HG02938 (cell line): Measurements from ENCODE around the gene NCOA4.
"Not testable (repeated sequence)": the region's sequence is repeated elsewhere in the genome, so short reads cannot be mapped to it uniquely, and the experiment has no call there.

ENCODE experiments used
- ATAC-seq: cut with Tn5 transposase; IDR thresholded peaks from one replicate; pipeline ENCODE4 v1.9.1; 2021; ENCODE audit warnings: mild to moderate bottlenecking, moderate library complexity; ENCODE audit not compliant: unreplicated experiment

The NCOA4 gene

DNA sequence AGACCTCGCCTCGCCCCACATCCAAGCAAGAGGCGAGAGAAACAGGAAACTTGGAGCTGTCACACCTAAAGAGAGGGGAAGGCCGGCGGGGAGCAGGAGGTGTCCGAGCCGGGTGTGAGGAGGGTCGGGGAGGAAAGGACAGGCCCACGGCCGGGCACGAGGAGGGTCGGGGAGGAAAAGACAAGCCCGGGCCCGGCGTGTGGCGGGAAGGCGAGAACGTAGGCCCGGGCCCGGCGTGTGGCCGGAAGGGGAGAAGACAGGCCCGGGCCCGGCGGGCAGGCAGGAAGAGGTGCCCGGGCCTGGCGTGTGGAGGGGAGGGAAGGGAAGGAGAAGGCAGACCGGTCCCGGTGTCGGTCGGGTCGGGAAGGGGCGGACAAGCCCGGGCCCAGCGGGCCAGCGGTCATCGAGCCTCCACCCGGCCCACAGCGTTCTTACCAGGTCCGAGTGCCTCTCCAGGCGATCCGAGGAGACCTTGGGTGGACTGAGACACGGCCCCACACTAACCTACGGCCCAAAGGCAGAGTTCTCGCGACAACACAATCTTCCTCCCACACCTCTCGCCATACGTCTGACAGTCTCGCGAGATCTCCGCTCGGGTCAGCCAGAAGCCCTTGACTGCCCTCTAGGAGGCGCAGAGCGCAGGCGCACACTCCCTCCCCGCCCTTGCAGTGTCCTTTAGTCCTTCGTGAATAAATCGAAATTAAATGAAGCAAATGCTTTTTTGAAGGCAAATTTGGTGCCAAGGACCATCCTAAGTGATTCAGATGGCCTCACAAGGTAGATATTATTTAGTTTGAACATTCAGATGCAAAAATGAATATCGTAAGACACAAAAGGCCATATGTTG lies at the start of gene NCOA4:
TSS of gene NCOA4 (minus strand) at position 533 of the 847 bp plus-strand sequence. CDS start 13,943 bp downstream, outside the sequence.
- peak; percentile 98 for ATAC-seq

DNA sequence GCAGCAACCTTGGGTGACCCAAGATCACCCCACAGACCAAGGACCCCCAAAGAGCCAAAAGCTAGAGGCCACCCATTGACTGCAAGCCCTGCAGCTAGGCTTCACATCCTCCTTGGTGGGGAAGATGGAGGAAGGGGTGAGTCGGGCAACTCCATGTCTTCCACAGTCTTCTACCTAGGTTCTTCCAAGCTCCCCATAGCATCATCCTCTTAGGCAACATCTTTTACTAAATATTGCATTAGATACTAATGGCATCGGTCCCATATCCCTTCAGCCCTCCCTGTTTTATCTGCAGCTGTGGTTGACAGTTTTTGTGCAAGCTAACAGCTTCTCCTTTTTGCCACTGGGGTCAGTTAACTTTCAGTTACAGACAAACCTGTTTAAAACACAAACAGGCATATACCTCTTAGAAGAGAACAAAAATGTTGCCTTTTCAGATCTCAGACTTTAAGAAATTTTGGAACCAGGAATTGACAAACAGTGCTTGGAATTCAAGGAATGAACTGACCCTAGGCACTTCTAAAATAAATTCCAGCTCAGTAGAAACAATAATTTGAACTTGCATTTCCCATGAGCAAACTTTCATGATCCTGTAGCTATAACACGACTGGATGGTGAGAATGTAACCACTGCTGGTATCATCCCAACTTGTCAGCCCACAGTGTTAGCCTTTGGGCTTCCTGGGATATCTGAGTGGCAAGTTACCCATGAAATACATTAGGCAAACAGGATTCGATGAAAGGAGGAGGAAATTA lies 49.6 kb upstream of the NCOA4 start:
- ATAC-seq, result no peak

DNA sequence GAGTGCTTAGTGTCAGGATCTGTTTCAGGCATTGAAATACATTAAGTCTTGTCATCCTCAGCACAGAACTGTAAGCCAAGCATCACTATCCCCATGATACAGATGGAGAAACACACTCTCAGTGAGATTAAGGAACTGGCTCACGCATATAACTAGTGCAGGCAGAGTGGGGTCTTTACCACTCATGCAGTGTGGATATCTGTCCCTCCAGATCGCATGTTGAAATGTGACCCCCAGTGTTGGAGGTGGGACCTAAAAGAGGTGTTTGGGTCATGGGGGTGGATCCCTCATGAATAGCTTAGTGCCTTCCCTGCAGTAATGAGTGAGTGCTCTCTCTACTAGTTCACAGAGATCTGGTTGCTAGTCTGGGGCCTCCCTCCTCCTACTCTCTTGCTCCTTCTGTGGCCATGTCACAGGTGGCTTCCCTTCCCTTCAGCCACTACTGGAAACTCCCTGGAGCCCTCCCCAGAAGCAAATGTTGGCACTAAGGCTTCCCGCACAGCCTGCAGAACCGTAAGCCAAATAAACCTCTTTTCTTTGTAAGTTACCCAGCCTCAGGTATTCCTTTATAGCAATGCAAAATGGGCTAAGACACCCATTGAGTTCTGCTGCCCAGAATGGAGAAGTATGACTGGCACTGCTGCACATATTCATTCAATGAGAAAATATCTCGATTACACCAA lies 47.4 kb upstream of the NCOA4 start:
- ATAC-seq, result no peak

DNA sequence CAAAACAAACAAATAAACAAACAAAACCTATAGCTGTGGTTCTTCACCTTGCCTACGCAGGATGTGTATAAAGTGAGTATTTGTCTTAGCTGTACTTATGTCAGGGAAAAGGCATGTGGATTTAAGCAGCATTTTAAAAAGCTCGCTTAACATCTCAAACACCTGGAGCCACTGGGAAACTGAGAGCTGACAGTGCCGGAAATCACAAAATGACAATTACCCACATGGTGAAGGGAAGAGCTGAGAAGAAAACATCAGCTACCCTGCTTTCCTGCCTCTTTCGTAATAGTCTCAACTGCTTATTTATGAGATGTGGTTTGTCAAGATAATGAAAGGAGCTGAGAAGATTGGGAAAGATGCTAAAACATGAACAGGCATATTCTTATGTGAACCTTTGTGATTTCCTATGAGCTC lies 46.7 kb upstream of the NCOA4 start:
- ATAC-seq, result no peak

DNA sequence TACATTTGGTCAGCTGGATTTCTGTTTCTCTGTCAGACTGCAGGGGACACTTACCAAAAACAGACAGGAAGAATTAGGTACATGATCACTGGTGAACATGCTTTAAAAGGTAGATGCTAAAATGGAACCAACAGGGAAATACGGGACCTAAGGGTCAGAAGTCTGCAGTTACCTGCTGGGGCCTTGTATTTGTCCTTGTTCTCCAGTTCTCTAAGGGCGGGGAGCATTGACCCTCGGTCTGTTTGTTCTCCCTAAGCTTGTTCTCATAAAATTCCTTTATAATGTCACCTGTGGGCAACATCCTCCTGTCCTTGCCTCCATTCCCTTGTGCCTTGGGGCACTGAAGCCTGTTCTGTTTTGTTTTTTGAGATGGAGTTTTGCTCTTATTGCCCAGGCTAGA lies 45.4 kb upstream of the NCOA4 start:
- ATAC-seq, result no peak

DNA sequence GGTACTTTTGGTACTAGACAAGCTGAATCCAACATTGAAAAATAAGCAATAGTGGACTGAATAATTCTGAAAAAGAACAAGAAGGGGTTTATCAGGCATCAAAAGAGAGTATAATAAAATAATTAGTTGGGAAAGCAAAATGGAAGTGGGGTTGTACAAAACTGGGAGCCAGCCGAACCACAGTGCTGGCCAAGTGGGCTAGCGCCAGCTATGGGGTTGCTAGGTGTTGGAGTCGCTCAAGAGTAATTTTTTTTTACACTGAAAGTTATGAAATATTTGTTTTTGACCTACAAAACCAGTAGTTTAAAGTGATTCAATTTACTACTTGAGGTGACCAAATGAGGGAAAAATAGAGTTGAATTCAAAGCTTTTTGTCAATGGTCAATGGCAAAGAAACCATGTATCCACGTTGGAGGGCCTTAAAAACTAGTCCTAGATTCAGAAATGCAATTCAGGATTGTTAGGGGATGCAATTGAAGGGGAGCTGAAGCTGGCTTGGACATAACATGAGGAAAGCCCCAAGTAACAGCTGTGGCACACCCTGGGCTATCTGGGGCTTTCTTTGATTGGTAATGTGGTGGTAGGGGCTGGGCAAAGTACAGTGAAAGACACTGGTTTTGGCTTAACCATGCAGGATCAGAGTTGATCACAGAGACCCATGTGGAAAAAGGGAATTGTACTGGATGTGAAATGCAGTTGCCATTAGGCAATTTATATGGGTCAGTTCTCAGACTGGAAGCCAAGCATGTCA lies 43.9 kb upstream of the NCOA4 start:
- no peak for ATAC-seq

DNA sequence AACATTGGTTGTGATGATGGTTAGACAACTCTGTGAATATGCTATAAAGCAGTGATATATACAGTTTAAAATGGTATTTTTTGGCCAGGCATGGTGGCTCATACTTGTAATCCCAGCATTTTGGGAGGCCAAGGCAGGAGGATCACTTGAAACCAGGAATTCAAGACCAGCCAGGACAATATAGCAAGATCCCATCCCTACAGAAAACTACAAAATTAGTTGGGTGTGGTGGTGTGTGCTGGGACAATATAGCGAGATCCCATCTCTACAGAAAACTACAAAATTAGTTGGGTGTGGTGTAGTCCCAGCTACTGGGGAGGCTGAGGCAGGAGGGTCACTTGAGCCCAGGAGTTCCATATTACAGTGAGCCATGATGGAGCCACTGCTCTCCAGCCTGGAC lies 43.1 kb upstream of the NCOA4 start:
- ATAC-seq, result no peak

DNA sequence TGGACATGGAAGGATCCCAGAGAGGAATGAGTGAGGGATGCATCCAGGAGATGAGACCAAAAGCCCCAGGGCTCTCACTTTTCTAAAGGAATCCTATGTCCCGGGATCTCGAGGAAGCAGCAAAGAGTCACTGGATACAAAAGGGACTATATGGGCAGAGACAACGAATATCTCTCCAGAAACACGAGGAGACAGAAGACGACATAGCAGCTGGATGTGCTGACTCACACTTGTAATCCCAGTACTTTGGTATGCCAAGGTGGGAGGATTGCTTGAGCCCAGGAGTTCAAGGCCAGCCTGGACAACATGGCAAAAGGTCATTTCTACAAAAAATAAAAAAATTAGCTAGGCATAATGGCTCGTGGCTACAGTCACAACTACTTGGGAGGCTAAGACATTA lies 40.3 kb upstream of the NCOA4 start:
- no peak for ATAC-seq

DNA sequence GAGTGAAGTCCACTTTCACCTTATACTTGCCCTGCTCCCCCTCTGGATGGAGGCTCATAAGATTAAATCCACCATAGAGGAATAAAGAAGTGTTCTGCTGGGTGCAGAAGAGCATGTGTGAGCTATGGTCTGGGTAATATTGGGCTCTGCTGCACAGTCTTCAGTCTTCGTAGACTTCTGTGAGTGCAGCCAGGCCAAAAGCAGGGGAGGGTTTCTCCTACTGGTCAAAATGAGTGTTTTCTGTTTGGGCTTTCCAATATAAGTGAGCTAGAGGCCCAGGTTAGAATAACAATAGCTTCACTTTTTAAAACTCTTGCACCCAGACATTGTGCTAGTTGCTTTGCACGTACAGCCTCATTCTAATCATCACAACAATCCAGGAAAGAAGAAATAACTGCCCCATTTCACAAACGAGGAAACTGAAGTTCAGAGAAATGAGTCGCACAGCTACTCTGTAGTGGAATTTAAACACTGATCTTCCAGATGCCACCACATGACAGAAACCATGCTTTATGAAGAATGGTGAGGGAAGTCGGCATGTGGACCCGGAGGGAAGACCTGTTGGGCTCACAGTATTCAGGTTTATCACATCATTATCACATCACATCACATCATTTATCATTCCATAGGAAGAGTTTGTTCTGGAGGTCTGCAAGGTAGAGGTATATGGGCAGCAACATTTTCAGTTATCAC lies 39.5 kb upstream of the NCOA4 start:
- ATAC-seq, result no peak

DNA sequence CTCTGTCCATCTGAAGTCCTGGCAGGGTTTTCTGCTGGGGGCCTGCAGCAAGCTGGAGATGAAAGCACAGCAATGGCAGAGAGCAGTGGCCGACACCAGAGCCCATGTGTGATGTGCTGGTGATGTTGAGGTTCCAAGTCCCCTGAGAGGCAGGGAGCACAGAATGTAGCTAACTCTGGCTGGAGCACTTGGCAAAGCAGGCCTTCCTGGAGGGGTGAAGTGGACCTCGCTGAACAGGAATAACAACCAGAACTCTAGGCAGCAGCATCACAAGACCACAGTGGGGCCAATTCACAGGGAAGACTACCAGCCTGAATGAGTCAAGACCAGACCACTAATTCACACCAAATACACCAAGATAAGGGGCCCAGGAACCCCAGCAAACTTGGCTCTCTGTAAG lies 38.5 kb upstream of the NCOA4 start:
- ATAC-seq, result no peak

DNA sequence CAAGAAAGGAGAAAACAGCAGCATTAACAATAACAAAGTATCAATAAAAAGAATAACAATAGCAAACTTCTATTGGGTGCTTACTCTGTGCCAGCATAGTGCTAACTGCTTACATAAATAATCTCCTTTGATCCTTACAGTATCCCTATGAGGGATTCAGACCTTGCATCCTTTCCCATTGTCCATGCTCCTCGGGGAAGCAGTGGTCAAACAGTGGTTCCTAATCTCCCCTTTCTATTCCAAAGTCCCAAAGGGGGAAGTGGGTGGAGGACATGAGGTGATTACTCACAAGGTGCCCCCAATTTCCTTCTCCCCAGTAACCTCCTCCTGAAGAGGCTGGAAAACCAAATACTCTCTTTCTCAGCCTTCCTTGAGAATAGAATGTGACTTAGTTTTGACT lies 37.7 kb upstream of the NCOA4 start:
- ATAC-seq, result no peak

DNA sequence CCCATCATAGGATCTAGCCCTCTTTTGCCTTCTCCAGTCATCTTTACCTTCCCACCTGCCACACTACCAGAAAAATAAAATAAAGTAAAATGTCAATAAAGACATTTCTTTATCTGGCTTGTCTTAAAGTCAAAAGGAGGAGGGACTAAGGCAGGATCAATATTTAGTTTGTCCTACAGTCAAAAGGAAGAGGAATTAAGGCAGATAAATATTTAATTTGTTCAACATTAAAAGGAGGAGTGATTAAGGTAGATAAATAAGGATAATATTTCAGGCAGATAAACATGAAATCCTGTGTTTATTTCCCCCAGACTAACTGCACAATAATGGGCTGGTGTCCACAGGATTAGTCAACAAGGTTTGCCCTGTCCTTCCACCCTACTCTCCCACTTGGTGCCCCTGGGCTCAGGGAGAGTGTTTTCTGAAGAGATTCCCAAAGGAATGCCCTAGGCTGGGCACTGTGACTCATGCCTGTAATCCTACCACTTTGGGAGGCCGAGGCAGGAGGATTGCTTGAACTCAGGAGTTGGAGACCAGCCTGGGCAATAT lies 33.9 kb upstream of the NCOA4 start:
- no peak for ATAC-seq

DNA sequence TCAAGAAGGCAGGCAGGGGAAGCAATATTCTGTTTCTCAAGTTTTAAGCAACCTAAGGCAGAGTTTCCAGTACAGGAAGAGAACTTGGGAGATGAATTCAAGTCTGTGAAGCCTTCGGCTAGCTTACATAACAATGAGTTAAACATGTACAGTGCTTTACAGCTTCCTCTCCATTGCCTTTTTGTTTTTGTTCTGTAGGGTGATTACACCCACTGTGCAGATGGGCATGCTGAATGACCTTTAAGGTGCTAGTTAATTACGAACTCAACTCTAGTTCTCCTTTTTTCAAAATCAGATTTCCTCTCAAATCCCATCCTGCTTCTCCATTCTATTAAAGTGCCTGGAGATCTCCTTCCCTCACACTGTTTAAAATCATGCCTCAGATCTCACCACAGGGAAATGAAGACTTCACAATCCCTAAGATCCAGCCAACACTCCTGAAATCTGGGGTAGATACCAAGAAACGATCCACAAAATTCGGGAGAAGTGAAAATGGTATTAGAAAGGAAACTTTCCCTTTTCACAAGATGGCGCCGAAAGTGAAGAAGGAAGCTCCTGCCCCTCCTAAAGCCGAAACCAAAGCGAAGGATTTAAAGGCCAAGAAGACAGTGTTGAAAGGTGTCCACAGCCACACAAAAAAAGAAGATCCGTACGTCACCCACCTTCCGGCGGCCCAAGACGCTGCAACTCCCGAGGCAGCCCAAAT lies 32.5 kb upstream of the NCOA4 start:
- ATAC-seq, result no peak

DNA sequence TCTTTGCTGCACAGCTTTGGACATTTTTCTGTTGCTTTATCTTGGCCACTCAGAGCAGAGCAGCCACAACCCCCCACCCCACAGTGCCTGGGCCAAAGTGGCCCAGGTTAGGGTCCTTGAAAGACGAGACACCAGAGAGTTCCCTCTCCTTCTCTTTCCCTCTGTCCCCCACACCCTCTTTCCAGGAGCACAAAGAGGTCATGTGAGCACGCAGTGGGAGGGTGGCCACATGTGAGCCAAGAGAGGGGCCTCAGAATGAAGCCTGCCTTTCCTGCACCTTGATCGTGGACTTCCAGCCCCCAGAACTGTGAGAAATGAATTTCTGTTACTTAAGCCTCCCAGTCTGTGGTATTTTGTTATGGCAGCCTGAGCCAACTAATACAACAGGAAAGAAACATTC lies 30.3 kb upstream of the NCOA4 start:
- no peak for ATAC-seq

DNA sequence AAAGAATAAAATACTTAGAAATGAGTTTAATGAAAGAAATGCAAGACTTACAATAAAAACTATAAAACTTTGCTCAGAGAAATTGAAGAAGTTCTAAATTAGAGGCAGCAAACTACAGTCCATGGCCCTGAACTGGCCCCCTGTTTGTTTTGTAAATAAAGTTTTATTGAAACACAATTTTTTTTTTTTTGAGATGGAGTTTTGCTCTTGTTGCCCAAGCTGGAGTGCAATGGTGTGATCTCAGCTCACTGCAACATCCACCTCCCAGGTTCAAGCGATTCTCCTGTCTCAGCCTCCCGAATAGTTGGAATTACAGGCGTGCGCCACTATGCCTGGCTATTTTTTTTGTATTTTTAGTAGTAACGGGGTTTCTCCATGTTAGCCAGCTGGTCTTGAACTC lies 27.5 kb upstream of the NCOA4 start:
- ATAC-seq, result not testable (repeated sequence)

DNA sequence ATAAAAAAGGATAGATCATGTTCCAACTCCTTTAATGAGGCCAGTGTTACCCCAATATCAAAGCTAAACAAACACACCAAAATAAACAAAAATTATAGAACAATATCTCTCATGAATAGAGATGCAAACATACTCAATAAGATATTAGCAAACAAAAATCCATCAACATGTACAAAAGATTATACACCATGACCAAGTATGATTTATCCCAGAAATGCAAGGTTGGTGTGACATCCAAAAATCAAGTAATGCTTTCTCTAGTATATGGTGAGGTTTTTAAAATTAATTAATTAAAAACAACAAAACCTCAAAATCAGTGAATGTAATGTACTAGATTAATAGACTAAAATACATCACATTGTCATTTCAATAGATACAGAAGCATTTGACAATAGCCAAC lies 26.6 kb upstream of the NCOA4 start:
- no peak for ATAC-seq

DNA sequence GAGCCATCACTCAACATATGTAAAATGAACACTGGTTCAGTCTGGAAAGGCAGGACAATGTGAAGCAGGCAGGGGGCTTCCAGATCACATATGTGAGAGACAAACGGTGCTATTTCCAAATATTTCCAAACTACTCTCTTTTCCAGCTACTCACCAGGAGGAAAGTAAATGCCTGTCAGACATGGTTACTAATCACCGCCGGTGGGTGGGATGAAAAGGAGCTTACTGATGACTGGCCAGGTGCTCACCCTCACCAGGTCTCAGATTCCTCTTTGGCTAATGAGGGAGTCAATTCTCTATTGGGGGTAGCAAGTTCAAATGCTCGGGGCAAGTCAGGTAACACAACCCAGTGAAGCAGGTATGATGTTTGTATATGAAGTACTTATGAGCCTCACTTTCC lies 25.3 kb upstream of the NCOA4 start:
- no peak for ATAC-seq

DNA sequence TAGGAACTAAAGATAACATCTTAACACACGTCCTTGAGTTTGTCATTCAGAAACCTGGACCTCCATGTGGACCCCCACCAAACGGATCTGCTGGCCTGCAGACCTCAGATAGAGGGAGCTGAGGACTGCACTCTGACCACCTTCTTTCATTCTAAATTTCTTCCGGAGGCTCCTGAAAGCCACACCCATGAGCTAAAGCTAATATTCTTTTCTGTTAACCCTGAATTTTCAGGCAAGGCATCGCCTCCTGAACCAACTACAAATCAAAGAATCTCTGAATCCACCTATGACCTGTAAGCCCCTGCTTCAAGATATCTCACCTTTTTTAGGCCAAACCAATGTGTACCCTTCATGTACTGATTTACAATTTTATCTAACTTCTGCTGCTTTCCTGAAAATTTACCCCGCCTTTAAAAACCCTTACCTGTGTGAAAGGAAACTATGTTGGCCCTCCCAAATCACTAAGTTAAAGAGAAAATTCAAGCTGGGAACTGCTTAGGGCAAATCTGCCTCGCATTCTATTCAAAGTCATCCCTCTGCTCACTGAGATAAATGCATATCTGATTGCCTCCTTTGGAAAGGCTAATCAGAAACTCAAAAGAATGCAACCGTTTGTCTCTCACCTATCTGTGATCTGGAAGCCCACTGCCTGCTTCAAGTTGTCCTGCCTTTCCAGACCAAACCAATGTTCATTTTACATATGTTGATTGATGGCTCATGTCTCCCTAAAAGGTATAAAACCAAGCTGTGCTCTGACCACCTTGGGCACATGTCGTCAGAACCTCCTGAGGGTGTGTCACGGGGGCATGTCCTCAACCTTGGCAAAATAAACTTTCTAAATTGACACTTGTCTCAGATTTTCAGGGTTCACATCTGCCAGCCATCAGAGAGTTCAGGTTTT lies 23.4 kb upstream of the NCOA4 start:
- ATAC-seq, result no peak
